OCI-LY1 (cell line): ENCODE results near the gene ADK.

Experiments used
- CTCF ChIP-seq: fragments of 200-600 bp; sonication (generic), shearing (Covaris generic); IDR thresholded peaks from 2 replicates; pipeline ENCODE4 v1.5.1; 2017; ENCODE audit warnings: mild to moderate bottlenecking, antibody characterized with exemption, low read length, moderate library complexity, mixed read lengths
- EZH2 ChIP-seq: fragments of 200-600 bp; sonication (generic), shearing (Covaris generic); IDR thresholded peaks from 2 replicates; pipeline ENCODE4 v1.8.0; 2017; ENCODE audit warnings: borderline replicate concordance, mixed run types, mild to moderate bottlenecking, antibody characterized with exemption, low read length, moderate library complexity, mixed read lengths

DNA sequence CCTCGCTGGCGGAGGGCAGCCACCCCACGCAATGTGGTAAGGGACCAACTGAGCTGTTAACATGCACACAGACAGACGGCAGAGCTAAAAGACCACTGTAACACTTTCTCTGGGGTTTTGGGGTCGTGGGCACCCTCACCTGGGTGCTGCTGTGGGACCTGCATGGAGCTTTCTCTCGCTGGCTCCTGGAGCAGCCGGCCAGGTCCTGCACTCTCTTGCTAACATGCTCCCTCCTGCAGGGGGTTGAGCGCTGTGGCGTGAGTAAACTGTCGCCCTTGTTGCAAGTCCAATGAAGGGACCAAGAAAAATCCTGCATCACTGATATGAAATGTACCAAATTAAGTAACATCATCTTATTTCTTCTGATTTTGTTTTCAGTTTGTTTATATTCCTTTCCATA lies 92.0 kb downstream of the ADK start:
- TF ChIP-seq EZH2 (no peak), CTCF (no peak)
